Fibroblast of mammary gland (primary cell): ENCODE measurements around the gene DNPEP.
A peak's percentile ranks its signal among the peaks of the same experiment; 100 is the strongest.

ENCODE experiments used
- DNase-seq: peaks from one replicate; pipeline ENCODE4 v3.0.0-alpha.2; 2010; ENCODE audit warnings: low read depth
- H3K4me3 ChIP-seq: 2 replicates; pipeline ENCODE4 v1.5.1; 2011; ENCODE audit warnings: low read depth, mild to moderate bottlenecking, low read length, moderate library complexity; ENCODE audit not compliant: control insufficient read depth
- TF ChIP-seq, protein P1 (sequence below): conservative IDR thresholded peaks from 2 replicates; pipeline ENCODE4 v1.5.1; 2011; ENCODE audit warnings: low read depth, low read length, inconsistent platforms; ENCODE audit not compliant: control insufficient read depth, insufficient read depth

DNPEP gene

DNA sequence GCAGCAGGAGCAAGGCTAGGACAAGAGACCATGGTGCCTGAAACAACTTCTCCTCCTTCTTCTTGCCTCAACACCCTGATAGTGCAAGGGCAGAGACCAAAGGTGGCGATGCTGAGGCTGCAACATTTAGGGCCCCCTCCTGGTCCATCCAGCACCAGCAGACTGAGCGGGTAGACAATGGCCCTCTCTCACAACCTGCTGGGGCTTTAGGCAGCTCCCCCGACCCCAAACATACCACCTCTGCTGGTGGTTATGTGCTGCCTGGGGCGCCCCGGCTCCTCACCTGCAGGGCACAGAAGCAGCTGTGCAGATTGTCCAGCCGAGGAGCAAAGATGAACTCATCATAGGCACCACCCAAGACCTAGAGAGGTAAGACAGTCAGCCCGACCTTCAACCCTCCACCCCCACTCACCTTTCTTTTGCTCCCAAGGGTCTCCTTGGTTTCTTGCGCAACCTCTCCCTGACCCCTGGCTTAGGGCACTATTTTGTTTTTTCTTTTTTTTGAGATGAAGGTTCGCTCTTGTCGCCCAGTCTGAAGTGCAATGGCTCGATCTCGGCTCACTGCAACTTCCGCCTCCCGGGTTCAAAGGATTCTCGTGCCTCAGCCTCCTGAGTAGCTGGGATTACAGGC, 3.5 kb downstream of the DNPEP start:
- H3K4me3 ChIP-seq = no peak overlapping the region
- no peak for DNase-seq
- TF ChIP-seq, protein P1, sequence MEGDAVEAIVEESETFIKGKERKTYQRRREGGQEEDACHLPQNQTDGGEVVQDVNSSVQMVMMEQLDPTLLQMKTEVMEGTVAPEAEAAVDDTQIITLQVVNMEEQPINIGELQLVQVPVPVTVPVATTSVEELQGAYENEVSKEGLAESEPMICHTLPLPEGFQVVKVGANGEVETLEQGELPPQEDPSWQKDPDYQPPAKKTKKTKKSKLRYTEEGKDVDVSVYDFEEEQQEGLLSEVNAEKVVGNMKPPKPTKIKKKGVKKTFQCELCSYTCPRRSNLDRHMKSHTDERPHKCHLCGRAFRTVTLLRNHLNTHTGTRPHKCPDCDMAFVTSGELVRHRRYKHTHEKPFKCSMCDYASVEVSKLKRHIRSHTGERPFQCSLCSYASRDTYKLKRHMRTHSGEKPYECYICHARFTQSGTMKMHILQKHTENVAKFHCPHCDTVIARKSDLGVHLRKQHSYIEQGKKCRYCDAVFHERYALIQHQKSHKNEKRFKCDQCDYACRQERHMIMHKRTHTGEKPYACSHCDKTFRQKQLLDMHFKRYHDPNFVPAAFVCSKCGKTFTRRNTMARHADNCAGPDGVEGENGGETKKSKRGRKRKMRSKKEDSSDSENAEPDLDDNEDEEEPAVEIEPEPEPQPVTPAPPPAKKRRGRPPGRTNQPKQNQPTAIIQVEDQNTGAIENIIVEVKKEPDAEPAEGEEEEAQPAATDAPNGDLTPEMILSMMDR = no peak

DNA sequence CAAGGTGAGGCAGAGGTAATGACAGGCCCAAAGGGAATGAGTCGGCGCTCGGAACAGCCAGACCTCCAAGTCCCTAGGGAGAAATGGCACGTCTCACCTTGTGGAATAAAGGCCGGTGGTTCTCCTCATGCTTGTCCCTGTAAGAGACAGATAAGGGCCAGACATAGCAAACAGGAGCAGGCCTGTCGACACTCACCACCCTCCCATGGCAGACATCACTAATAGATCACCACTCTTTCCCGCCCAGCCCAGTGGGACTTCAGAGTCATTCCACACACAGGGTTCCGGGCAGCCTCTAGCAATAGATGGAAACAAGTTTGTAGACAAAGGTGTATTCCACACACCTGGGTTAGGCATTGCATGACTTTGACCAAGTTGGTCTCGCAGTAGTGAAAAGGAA, 6.3 kb downstream of the DNPEP start:
- TF ChIP-seq, protein P1 = no peak
- H3K4me3 ChIP-seq = no peak overlapping the region
- DNase-seq = no peak

DNA sequence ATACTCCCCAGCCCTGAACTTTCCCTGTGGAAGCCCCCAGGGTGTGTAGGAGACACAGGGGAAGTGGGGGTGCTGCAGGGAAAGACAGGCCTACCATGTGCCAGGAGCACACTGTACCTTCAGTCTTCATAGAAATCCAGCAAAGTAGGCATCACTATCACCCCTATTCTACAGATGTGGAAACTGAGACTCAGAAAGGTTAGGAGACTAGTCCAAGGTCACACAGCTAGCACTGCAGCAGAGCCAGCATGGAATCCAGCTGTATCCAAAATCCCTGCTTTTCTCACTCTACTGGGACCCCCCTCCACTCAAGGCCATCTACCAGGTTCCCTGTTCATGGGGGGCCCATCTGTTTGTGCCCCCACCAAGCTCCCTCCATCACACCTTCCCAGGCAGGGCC, 6.8 kb downstream of the DNPEP start:
- TF ChIP-seq, protein P1 = no peak
- no peak overlapping the region for H3K4me3 ChIP-seq
- no peak for DNase-seq

DNA sequence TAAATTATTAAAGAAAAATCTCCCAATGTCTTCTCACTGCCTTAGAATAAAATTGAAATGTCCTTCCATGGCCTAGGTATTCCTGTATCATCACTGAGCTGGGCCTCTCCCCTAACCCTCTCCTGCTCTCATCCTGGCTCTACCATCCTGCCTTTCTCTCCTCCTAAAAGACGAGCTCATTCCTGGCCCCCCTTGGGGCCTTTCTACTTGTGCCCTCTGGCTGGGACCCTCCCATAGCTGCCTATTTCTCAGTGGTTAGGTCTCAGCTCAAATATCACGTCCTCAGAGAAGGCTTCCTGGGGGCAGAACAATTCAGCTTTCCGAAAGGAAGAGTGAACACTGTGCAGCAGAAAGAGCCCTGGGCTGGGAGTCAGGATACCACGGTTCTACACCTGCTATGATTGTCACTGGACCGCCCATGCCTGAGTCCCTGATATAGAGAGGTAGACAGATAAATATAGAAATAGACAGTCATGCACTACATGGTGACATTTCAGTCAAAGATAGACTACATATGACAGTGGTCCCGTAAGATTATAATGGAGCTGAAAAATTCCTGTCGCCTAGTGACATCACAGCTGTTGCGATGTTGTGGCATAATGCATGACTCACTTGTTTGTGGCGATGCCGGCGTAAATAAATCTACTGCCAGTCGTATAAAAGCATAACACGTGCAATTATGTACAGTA, 9.4 kb downstream of the DNPEP start:
- no peak overlapping the region for H3K4me3 ChIP-seq
- DNase-seq = no peak
- TF ChIP-seq, protein P1 = no peak

DNA sequence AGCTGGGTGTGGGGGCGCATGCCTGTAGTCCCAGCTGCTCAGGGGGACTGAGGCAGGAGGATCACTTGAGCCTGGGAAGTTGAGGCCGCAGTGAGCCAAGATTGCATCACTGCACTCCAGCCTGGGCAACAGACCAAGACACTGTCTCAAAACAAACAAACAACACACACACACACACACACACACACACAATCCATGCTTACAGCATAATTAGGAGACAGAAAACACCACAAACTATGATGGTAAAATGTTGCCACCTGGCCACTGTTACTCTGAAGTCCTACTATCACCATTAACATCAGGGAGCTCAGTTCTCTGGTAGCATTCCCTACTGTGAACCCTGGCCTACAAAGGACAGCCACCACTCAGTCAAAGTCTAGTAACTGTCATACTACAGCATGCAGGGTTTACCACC, 18.3 kb downstream of the DNPEP start:
- no peak overlapping the region for H3K4me3 ChIP-seq
- TF ChIP-seq, protein P1 = no peak
- DNase-seq = peak; percentile 75

DNA sequence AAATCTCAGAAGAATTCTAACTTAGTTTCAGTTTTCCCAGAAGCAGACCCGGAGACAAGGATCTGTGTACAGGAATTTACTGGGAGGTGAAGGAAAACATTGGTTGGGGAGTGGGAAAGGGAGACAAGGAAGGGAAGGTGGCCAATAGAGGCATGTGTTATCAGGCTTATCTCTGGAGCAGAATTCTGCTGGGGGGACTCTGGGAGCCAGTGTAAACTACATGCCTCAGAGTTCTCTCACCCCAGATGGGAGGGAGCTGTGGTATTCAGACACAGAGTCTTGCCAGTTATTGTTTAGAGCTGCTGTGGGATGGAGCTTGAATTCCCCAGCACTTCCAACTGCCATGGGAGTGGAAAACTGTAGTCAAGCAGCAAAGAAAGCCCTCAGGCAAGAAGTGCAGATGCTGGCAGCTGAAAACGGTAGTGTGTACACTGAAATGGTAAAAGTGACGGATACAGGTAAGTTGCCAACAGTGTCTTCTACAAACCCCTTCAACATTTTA, 19.0 kb downstream of the DNPEP start:
- peak; percentile 30 for DNase-seq
- no peak overlapping the region for H3K4me3 ChIP-seq

More for the DNA sequence above, 19.0 kb downstream of the DNPEP start:
- TF ChIP-seq, protein P1 = no peak
